Thyroid gland (tissue), 4 donors: ENCODE data around the gene SGPP1.

Source experiments
- CTCF ChIP-seq, 6 experiments: fragments of 200-600 bp in 3 of 6; fragments of 450-650 bp in 3 of 6; sonication (generic) in 3 of 6; IDR thresholded peaks; one replicate each; pipeline ENCODE4 v1.5.1; 2016 to 2019; ENCODE audit warnings: antibody characterized with exemption in 6 of 6, mild to moderate bottlenecking in 2 of 6, inconsistent platforms in 1 of 6, moderate library complexity in 1 of 6
- POLR2A ChIP-seq, 2 donors: fragments of 450-650 bp; IDR thresholded peaks; one replicate each; pipeline ENCODE4 v1.6.1; 2017; ENCODE audit warnings: antibody characterized with exemption in 2 of 2, mild to moderate bottlenecking in 2 of 2, moderate library complexity in 1 of 2

GRCh38 chr14:63663428-63664341 is 64.2 kb downstream of the SGPP1 start:
- TF ChIP-seq CTCF (IDR thresholded peaks at IDR 0.05) (no peak), POLR2A (IDR thresholded peaks at IDR 0.05) (no peak)
